Measurements from ENCODE around the gene DCAF17.
A peak's percentile ranks its signal among the peaks of the same experiment; 100 is the strongest.

Gene DCAF17

GRCh38 chr2:171404719-171405118, 29.3 kb upstream of the DCAF17 start:
- no peak for TF ChIP-seq CTCF (conservative IDR thresholded peaks at IDR 0.05)
- H3K27ac ChIP-seq: no peak overlapping the region

GRCh38 chr2:171405546-171405945, 28.5 kb upstream of the DCAF17 start:
- TF ChIP-seq CTCF (conservative IDR thresholded peaks at IDR 0.05): no peak
- no peak overlapping the region for H3K27ac ChIP-seq

GRCh38 chr2:171406044-171406443, 28.0 kb upstream of the DCAF17 start:
- H3K27ac ChIP-seq: no peak overlapping the region
- TF ChIP-seq CTCF (conservative IDR thresholded peaks at IDR 0.05): no peak

- TF ChIP-seq CTCF (conservative IDR thresholded peaks at IDR 0.05): no peak
- no peak overlapping the region for H3K27ac ChIP-seq
Observed at GRCh38 chr2:171407030-171407675, 26.9 kb upstream of the DCAF17 start.

GRCh38 chr2:171407676-171408044, 26.4 kb upstream of the DCAF17 start:
- no peak overlapping the region for H3K27ac ChIP-seq
- TF ChIP-seq CTCF (conservative IDR thresholded peaks at IDR 0.05): no peak

- peak overlapping the region; percentile 29; the same call in 1 of the 2 replicates for H3K27ac ChIP-seq
- TF ChIP-seq CTCF (conservative IDR thresholded peaks at IDR 0.05): no peak
Observed at GRCh38 chr2:171409436-171409971, 24.5 kb upstream of the DCAF17 start.

- TF ChIP-seq CTCF (conservative IDR thresholded peaks at IDR 0.05): no peak
- H3K27ac ChIP-seq: peak overlapping the region; percentile 29
Observed at GRCh38 chr2:171410101-171410500, 23.9 kb upstream of the DCAF17 start.
